Lower leg skin (tissue), 3 donors: ENCODE data around the gene BMP8A.

Source experiments
- POLR2A ChIP-seq, 2 donors: fragments of 450-650 bp; IDR thresholded peaks; one replicate each; pipeline ENCODE4 v1.6.1; 2016 to 2017; ENCODE audit warnings: antibody characterized with exemption in 2 of 2, mild to moderate bottlenecking in 1 of 2, moderate library complexity in 1 of 2
- TF ChIP-seq, protein P1 (sequence below), 3 donors: fragments of 450-650 bp; IDR thresholded peaks; one replicate each; pipeline ENCODE4 v1.5.1; 2016; ENCODE audit warnings: antibody characterized with exemption in 3 of 3, mild to moderate bottlenecking in 3 of 3, moderate library complexity in 2 of 3

DNA sequence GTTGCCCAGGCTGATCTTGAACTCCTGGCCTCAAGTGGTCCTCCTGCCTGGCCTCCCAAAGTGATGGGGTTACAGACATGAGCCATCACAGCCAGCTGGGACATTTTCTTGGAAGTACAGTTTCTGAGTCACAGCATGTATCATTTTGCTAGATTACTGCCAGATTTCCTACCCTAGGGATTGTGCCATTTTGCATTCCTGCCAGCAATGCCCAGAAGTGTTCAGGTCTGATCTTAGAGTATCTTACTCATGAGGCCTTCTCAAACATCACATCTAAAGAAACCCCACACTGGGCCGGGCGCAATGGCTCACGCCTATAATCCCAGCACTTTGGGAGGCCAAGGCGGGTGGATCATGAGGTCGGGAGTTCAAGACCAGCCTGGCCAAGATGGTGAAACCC, 10.2 kb downstream of the BMP8A start:
- no peak for TF ChIP-seq POLR2A (IDR thresholded peaks at IDR 0.05)
- TF ChIP-seq, protein P1, sequence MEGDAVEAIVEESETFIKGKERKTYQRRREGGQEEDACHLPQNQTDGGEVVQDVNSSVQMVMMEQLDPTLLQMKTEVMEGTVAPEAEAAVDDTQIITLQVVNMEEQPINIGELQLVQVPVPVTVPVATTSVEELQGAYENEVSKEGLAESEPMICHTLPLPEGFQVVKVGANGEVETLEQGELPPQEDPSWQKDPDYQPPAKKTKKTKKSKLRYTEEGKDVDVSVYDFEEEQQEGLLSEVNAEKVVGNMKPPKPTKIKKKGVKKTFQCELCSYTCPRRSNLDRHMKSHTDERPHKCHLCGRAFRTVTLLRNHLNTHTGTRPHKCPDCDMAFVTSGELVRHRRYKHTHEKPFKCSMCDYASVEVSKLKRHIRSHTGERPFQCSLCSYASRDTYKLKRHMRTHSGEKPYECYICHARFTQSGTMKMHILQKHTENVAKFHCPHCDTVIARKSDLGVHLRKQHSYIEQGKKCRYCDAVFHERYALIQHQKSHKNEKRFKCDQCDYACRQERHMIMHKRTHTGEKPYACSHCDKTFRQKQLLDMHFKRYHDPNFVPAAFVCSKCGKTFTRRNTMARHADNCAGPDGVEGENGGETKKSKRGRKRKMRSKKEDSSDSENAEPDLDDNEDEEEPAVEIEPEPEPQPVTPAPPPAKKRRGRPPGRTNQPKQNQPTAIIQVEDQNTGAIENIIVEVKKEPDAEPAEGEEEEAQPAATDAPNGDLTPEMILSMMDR (IDR thresholded peaks at IDR 0.05) = no peak
